K562 (cell line): Measurements from ENCODE around the gene COL26A1.

Experiments used
- EP300 ChIP-seq: IDR thresholded peaks from 2 replicates; pipeline ENCODE4 v1.6.1; 2012; ENCODE audit warnings: low read length, improper control_type of control experiment
- ETV5 ChIP-seq: sonication (generic); formaldehyde crosslinking; IDR thresholded peaks from 2 replicates; pipeline ENCODE4 v1.4.0; 2020; ENCODE audit warnings: low read depth, mild to moderate bottlenecking, missing genetic modification reagents
- POLR2A ChIP-seq: fragments of 450-650 bp; conservative IDR thresholded peaks from 2 replicates; pipeline ENCODE4 v1.6.1; 2016
- SMC3 ChIP-seq: conservative IDR thresholded peaks from 2 replicates; pipeline ENCODE4 v1.6.1; 2011; ENCODE audit warnings: low read depth, low read length, improper control_type of control experiment; ENCODE audit not compliant: insufficient read depth
- ZNF253 ChIP-seq: fragments of 250-450 bp; sonication (Bioruptor Pico); conservative IDR thresholded peaks from 2 replicates; pipeline ENCODE4 v1.6.1; 2021; ENCODE audit warnings: mild to moderate bottlenecking
- ZNF589 ChIP-seq: fragments of 200-800 bp; sonication (Bioruptor generic); IDR thresholded peaks from 2 replicates; pipeline ENCODE4 v1.6.1; 2016; ENCODE audit warnings: low read depth, missing genetic modification characterization, missing compliant biosample characterization
- TF ChIP-seq, protein P1 (sequence below), 3 experiments: IDR thresholded peaks in 2 of 3; conservative IDR thresholded peaks in 1 of 3; 2 replicates each; pipeline ENCODE4 v1.5.1; 2011 to 2012; ENCODE audit warnings: low read length in 3 of 3, mild to moderate bottlenecking in 3 of 3, control low read depth in 2 of 3, improper control_type of control experiment in 1 of 3, inconsistent platforms in 1 of 3, low read depth in 1 of 3, mixed read lengths in 1 of 3, moderate library complexity in 1 of 3; ENCODE audit not compliant: insufficient read depth in 2 of 3
- TF ChIP-seq, protein P2 (sequence below): sonication (generic); formaldehyde crosslinking; IDR thresholded peaks from 2 replicates; pipeline ENCODE4 v1.8.0; 2022; ENCODE audit warnings: missing genetic modification reagents, mild to moderate bottlenecking, borderline replicate concordance
- TF ChIP-seq, protein P3 (sequence below): sonication (generic); formaldehyde crosslinking; IDR thresholded peaks from 2 replicates; pipeline ENCODE4 v1.9.0; 2022; ENCODE audit warnings: mild to moderate bottlenecking, missing genetic modification reagents
- TF ChIP-seq, protein P4 (sequence below): sonication (generic); formaldehyde crosslinking; IDR thresholded peaks from 2 replicates; pipeline ENCODE4 v1.8.0; 2022; ENCODE audit warnings: mild to moderate bottlenecking, low read depth, missing genetic modification reagents

DNA sequence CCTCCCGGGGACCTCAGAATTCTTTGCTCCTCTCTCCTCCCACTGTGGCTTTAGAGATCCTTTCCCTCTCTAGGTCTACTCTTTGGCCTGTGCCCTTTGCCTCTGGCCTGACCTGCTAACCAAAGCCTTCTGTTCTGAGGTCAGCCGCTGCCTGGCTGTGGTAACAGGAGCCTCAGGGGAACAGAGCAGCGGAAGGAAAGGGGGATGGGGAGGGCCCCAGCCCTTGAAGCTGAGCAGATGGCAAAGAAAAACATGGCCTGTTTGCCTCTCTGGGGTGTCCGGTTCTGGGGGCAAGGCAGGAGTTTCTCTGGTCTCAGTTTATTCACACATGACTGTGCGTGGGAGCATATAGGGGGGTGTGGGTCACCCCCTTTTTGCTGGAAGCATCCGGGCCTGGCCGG is 28.2 kb downstream of the COL26A1 start:
- no peak for TF ChIP-seq POLR2A
- TF ChIP-seq, protein P1, sequence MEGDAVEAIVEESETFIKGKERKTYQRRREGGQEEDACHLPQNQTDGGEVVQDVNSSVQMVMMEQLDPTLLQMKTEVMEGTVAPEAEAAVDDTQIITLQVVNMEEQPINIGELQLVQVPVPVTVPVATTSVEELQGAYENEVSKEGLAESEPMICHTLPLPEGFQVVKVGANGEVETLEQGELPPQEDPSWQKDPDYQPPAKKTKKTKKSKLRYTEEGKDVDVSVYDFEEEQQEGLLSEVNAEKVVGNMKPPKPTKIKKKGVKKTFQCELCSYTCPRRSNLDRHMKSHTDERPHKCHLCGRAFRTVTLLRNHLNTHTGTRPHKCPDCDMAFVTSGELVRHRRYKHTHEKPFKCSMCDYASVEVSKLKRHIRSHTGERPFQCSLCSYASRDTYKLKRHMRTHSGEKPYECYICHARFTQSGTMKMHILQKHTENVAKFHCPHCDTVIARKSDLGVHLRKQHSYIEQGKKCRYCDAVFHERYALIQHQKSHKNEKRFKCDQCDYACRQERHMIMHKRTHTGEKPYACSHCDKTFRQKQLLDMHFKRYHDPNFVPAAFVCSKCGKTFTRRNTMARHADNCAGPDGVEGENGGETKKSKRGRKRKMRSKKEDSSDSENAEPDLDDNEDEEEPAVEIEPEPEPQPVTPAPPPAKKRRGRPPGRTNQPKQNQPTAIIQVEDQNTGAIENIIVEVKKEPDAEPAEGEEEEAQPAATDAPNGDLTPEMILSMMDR (IDR thresholded peaks at IDR 0.05 in 2 of 3, conservative IDR thresholded peaks at IDR 0.05 in 1 of 3; ENCODE audit: insufficient read depth in 2 of 3, low read depth in 1 of 3, low read length in 3 of 3): no peak
- TF ChIP-seq, protein P2, sequence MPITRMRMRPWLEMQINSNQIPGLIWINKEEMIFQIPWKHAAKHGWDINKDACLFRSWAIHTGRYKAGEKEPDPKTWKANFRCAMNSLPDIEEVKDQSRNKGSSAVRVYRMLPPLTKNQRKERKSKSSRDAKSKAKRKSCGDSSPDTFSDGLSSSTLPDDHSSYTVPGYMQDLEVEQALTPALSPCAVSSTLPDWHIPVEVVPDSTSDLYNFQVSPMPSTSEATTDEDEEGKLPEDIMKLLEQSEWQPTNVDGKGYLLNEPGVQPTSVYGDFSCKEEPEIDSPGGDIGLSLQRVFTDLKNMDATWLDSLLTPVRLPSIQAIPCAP (CRISPR knock-in tag): no peak
- TF ChIP-seq, protein P3, sequence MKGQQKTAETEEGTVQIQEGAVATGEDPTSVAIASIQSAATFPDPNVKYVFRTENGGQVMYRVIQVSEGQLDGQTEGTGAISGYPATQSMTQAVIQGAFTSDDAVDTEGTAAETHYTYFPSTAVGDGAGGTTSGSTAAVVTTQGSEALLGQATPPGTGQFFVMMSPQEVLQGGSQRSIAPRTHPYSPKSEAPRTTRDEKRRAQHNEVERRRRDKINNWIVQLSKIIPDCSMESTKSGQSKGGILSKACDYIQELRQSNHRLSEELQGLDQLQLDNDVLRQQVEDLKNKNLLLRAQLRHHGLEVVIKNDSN (CRISPR knock-in tag): no peak
- no peak for TF ChIP-seq ZNF589 (CRISPR knock-in tag)
- TF ChIP-seq SMC3: no peak
- no peak for TF ChIP-seq EP300
- TF ChIP-seq ETV5 (CRISPR knock-in tag): no peak
- TF ChIP-seq, protein P4, sequence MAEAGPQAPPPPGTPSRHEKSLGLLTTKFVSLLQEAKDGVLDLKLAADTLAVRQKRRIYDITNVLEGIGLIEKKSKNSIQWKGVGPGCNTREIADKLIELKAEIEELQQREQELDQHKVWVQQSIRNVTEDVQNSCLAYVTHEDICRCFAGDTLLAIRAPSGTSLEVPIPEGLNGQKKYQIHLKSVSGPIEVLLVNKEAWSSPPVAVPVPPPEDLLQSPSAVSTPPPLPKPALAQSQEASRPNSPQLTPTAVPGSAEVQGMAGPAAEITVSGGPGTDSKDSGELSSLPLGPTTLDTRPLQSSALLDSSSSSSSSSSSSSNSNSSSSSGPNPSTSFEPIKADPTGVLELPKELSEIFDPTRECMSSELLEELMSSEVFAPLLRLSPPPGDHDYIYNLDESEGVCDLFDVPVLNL: no peak
- TF ChIP-seq ZNF253 (CRISPR knock-in tag): no peak
